Measurements from ENCODE around the gene SLC66A1. TPM values are rescaled to one million over a fixed set of nuclear protein-coding genes. Genes with fewer than 3 reads are reported as not detected.
A peak's percentile ranks its signal among the peaks of the same experiment; 100 is the strongest.

SLC66A1 gene
- total RNA-seq, 2 experiments from 2014 or later, result 4.0 to 5.3 TPM

DNA sequence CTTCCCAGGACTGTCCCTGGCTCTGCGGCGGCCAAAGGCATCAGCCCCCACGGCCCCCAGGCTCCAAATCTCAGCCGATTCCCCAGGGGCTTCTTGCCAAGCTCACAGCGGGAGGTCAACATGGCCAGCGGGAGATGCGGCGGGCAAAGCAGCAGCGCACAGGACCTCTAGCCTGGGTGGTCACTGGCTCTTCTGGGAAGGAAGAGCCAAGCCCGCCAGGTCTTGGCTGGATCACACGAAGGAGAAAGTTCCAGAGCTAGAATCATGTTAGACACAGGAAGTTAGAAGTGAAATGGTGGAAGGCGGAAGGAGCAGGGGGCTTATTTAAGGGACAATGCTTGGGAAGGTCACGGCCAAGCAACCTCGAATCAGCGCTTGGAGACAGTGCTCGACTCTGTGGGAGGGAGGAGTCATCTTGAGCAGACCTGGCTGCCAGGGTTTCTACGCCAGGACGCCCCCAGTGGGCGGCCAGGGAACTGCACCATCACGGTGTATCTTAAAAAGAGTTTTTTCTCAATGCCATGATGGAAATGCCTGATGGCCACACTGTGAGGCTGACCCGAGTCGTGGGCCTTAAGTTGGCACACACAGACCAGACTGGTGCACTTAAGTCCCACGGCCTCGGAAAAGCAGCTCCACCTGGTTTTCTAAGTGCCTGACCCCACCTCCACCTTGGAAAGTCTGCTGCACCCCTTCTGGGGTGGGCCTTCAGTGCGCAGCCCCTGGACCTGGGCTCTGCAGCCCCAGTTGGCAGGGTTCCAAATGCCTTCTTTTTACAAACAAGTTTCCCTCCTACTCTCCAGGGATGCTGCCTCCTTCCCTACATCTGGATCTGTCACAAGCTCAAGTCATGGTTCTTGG lies 29.3 kb downstream of the SLC66A1 start:
- DNase-seq (peak; percentile 80), ATAC-seq (peak; percentile 66)
- ChIA-PET POLR2A (no interaction called here), CTCF (interaction anchor here (0.6 to 1.8 kb wide), 7 partner anchors 10 to 320 kb away, joined by 3 to 6 read pairs (median 4); partner anchors contain the start of gene NBL1)
- Mint-ChIP-seq H3K9me3 (ENCODE audit: insufficient read depth) (no peaks in the 10 kb centered on the region), H3K27me3 (ENCODE audit: low read depth) (no peaks in the 10 kb centered on the region), H3K36me3 (ENCODE audit: low read depth) (peaks cover 51% of the 10 kb centered on the region), H3K4me1 (ENCODE audit: low read depth) (peaks cover 1% of the 10 kb centered on the region), H3K4me3 (no peak overlapping the region), H3K27ac (peak overlapping the region; percentile 28)

DNA sequence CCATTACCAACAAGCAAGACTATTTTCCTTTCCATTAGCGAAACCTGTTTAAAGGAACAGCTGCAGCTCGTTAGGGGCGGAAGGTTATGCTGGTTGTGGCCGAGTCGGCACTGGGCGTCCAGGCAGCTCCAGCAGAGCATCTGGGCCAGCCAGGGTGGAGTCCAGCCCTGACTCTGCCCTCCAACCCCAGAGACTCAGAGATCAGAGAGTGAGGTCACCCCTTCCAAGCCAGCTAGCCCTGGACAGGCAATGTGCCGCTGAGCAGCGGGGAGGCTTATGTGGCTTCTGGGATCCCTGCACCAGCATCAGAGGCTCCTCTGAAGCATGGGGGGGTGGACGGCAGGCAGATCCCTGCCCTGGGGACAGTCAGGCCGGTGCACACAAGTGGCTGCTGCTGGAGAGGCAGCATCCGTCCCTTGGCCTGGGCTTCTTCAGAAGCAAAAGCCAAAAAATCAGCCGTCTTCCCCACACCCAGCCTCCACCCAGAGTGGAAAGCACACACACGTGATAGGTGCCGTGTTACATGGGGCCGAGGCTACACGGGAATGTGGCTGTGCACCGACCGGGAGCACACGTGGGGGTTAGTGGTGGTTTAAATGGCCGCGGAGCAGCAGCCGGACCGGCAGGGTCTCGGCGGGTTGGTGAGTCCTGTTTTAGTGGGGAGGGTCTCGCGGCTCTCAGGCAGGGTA lies 30.1 kb downstream of the SLC66A1 start:
- H3K27me3 Mint-ChIP-seq (ENCODE audit: low read depth), result no peaks in the 10 kb centered on the region

DNA sequence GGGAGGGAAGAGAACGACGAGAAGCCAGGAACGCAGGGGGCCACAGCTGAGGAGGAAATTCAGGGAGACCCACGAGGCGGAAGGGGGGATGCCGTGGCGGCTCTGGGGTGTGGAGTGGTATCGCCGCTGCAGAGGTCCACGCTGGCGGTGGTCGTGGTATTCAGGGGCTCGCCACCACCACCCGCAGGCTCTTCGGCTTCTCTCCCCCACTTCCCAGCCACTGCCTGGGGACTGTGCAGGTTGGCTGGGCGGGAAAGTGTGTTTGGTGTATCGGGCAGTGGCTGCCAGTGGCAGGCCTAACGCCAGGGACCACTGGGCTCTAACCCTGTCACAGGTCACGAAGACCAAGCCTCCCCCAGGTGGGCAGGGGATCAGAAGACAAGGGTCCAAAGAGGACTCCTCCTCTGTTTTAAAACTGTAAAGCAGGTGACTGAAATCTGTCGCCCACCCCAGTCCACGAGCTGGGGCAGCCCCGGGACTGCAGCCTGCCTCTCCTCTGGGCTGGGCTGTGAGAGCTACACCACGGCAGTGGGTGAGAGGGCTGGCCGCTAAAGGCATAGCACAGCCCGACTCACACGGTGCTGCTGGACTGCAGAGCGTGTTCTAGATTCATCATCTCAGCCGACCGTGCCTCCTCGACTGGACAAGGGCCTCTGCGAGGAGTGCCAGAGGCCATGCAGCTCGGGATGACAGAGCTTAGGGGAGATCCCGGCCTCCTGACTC lies 30.9 kb downstream of the SLC66A1 start:
- Mint-ChIP-seq H3K27ac (peak overlapping the region; percentile 43), H3K4me3 (no peak overlapping the region), H3K27me3 (ENCODE audit: low read depth) (no peaks in the 10 kb centered on the region), H3K9me3 (ENCODE audit: insufficient read depth) (no peaks in the 10 kb centered on the region), H3K4me1 (ENCODE audit: low read depth) (no peaks in the 10 kb centered on the region), H3K36me3 (ENCODE audit: low read depth) (peaks cover 45% of the 10 kb centered on the region)
- CTCF ChIA-PET, result interaction anchor here (0.8 to 4.2 kb wide), 5 partner anchors 24 to 319 kb away, joined by 3 to 19 read pairs (median 5); no protein-coding TSS in a partner anchor
- DNase-seq, result no peak
- POLR2A ChIA-PET, result no interaction called here
- no peak for ATAC-seq

More for the DNA sequence above, 30.1 kb downstream of the SLC66A1 start:
- CTCF ChIA-PET, result interaction anchor here (0.6 to 1.8 kb wide), 6 partner anchors 10 to 319 kb away, joined by 3 to 6 read pairs (median 4); no protein-coding TSS in a partner anchor
- Mint-ChIP-seq H3K9me3 (ENCODE audit: insufficient read depth) (no peaks in the 10 kb centered on the region), H3K4me1 (ENCODE audit: low read depth) (peaks cover 1% of the 10 kb centered on the region), H3K4me3 (no peak overlapping the region), H3K36me3 (ENCODE audit: low read depth) (peaks cover 48% of the 10 kb centered on the region), H3K27ac (peak overlapping the region; percentile 43)
- ATAC-seq (no peak), DNase-seq (no peak)
- POLR2A ChIA-PET, result no interaction called here

DNA sequence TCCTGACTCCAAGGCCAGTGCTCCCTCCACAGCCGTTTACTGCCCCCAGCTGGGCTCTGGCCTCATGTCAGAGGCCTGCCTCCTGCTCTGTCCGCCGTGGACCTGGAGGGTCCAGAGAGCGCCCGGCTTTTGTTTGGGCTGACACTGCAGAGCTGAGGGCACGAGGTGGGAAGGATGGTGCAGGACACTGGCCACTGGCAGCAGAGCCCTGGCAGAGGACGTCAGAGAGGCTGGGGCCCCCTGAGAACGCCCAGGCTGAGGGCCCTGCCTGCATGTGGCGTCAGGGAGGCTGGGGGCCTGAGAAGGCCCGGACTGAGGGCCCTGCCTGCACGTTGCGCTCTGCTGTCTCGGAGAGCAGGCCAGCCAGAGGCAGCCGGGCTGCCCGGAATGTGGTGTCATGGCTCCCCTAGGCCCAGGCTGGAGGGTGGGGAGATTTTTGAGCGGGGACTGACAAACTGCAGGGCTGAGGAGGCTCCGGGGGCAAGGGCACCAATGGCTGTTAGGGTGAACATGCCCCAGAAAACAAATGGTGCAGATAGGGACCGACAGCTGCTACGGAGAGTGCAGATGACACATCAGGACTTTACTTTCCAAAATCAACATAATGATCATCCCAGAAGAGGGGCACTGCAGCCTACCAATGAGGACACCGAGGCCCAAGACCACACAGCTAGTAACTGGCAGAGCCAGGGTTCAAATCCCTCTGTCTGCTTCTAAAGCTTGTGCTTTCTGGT lies 31.7 kb downstream of the SLC66A1 start:
- Mint-ChIP-seq H3K36me3 (ENCODE audit: low read depth) (peaks cover 41% of the 10 kb centered on the region), H3K4me3 (no peak overlapping the region), H3K9me3 (ENCODE audit: insufficient read depth) (no peaks in the 10 kb centered on the region), H3K27ac (no peak overlapping the region), H3K27me3 (ENCODE audit: low read depth) (no peaks in the 10 kb centered on the region), H3K4me1 (ENCODE audit: low read depth) (no peaks in the 10 kb centered on the region)
- POLR2A ChIA-PET, result interaction anchor here (0.9 kb wide), 1 partner anchor 300 kb away, joined by 3 read pairs; the partner anchor contains the start of gene NBL1
- DNase-seq (no peak), ATAC-seq (no peak)
- CTCF ChIA-PET, result interaction anchor here (0.7 to 4.2 kb wide), 8 partner anchors 23 to 318 kb away, joined by 3 to 19 read pairs (median 4); no protein-coding TSS in a partner anchor

DNA sequence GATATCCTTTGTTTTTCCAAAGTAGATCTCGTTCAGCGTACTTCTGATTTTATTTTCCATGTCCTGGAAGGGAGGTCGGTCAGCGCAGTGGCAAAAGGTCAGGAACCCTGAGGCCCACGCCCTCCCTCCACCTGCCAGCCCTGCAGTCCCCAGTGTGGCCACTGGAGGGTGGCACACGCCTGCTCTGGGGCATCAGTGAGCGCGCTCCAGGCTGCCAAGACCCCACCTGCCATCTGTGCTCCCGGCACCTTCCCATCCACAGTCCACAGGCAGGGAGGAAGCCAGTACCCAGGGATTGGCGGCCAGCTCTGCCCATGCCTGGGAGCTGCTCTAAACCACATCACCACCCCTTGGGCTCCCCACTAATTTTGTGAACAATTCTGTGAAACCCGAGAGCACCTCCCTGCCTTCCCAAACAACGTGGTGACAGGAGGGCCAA lies 32.3 kb downstream of the SLC66A1 start:
- Mint-ChIP-seq H3K9me3 (ENCODE audit: insufficient read depth) (no peaks in the 10 kb centered on the region), H3K27me3 (ENCODE audit: low read depth) (no peaks in the 10 kb centered on the region), H3K36me3 (ENCODE audit: low read depth) (peaks cover 39% of the 10 kb centered on the region), H3K27ac (no peak overlapping the region), H3K4me1 (ENCODE audit: low read depth) (no peaks in the 10 kb centered on the region), H3K4me3 (no peak overlapping the region)
- CTCF ChIA-PET, result interaction anchor here (0.7 to 4.2 kb wide), 8 partner anchors 23 to 317 kb away, joined by 3 to 19 read pairs (median 4); no protein-coding TSS in a partner anchor
- POLR2A ChIA-PET, result interaction anchor here (0.9 kb wide), 1 partner anchor 299 kb away, joined by 3 read pairs; the partner anchor contains the start of gene NBL1
- DNase-seq, result peak; percentile 45
- peak; percentile 56 for ATAC-seq

DNA sequence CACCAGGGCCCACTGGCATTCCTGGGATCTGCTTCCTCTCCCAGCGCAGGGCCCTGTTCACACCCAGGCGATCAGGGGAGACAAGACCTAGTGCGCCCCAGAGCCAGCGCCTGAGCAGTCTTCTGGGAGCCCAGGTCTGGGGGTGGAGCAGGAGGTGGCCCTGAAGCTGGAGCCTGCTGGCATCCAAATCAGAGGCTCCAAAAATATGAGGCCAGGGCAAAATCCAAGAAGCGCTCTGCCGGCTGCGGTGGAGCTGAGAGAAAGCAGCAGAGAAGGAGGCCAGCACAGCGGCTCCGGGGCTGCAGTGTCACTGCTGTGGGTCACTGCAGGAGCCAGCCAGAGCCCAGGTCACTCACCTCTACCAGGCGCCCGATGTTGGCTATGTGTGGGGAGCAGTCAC lies 32.7 kb downstream of the SLC66A1 start:
- peaks cover 43% of the 10 kb centered on the region for H3K36me3 Mint-ChIP-seq (ENCODE audit: low read depth)
- no peak overlapping the region for H3K4me3 Mint-ChIP-seq
- H3K9me3 Mint-ChIP-seq (ENCODE audit: insufficient read depth), result no peaks in the 10 kb centered on the region
- H3K27ac Mint-ChIP-seq, result peak overlapping the region; percentile 57
- ATAC-seq (no peak), DNase-seq (no peak)
- H3K27me3 Mint-ChIP-seq (ENCODE audit: low read depth), result no peaks in the 10 kb centered on the region
- no peaks in the 10 kb centered on the region for H3K4me1 Mint-ChIP-seq (ENCODE audit: low read depth)
- CTCF ChIA-PET, result interaction anchor here (0.9 to 4.2 kb wide), 5 partner anchors 46 to 317 kb away, joined by 3 to 19 read pairs (median 5); no protein-coding TSS in a partner anchor
- POLR2A ChIA-PET, result no interaction called here

DNA sequence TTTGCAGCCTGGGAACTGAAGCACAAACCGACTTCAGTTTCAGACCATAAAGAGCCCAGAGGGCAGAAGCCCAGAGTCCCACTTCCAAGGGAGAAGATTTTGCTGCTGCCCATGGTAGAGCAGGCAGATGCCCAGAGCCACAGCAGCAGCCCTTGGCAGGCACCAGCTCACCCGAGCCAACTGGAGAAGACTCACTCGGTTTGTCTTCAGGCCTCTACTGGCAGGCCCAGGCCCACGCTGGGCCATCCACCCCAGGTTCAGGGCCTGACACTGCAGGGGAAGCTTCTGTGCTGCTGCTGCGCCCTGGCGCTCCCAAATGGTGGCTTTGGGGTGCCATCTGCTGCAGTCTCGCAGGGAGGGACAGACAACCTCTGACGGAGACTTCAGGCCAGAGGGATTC lies 33.3 kb downstream of the SLC66A1 start:
- no peak for ATAC-seq
- POLR2A ChIA-PET, result no interaction called here
- Mint-ChIP-seq H3K27ac (peak overlapping the region; percentile 57), H3K27me3 (ENCODE audit: low read depth) (no peaks in the 10 kb centered on the region), H3K9me3 (ENCODE audit: insufficient read depth) (no peaks in the 10 kb centered on the region), H3K36me3 (ENCODE audit: low read depth) (peaks cover 47% of the 10 kb centered on the region), H3K4me1 (ENCODE audit: low read depth) (no peaks in the 10 kb centered on the region), H3K4me3 (no peak overlapping the region)
- no peak for DNase-seq
- CTCF ChIA-PET, result interaction anchor here (0.9 to 4.2 kb wide), 5 partner anchors 46 to 316 kb away, joined by 3 to 19 read pairs (median 5); no protein-coding TSS in a partner anchor

DNA sequence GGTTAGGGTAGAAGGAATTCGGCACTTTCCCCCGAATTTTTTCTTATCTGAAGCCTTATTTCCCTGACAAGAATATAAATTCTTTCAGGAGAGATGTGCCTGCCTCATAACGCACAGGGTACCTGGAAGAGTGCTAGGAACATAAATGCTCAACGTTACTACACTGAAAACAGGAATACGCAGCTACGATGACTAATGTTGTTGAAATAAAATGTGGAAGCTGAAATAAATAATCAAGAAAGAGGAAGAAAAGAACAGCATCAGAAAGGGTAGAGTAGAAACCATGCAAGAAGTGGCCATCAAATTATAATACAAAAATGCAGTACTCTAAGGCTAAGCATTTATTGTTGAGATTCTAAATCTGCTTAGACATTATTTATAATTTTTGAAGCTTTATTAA lies 33.9 kb downstream of the SLC66A1 start:
- Mint-ChIP-seq H3K9me3 (ENCODE audit: insufficient read depth) (no peaks in the 10 kb centered on the region), H3K27me3 (ENCODE audit: low read depth) (no peaks in the 10 kb centered on the region), H3K4me3 (no peak overlapping the region), H3K4me1 (ENCODE audit: low read depth) (no peaks in the 10 kb centered on the region), H3K36me3 (ENCODE audit: low read depth) (peaks cover 43% of the 10 kb centered on the region), H3K27ac (no peak overlapping the region)
- ChIA-PET POLR2A (no interaction called here), CTCF (interaction anchor here (1.3 to 4.2 kb wide), 3 partner anchors 236 to 300 kb away, joined by 3 to 19 read pairs (median 3); no protein-coding TSS in a partner anchor)
- DNase-seq (no peak), ATAC-seq (no peak)

DNA sequence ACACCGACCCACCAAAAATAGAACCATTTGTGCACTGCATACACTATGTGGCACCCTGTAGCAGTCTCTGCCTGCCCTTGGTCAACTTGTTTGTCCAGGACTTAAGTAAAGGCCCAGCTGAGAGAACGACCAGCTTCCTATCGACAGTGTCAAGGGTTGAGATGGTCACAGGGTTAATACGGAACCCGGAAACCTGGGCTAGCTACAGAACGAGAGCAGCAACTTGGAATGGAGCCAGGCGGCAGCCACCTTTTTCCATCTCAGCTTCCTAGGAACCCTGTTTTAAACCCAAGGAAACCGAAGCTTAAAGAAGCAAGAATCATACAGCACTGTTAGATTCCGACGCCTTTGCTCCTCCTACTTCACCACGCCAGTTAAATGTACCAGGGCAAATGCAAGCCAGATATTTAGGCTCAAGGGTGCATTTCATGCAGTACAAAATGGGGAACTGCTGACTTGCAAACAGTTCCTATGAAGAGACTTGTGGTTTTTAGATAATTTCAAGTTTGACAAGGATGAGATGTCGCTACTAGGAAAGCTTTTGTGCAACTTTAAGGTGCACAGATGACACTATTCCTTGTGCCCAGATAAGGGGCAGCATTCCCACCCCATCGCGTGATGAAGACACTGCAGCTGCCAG lies 35.5 kb downstream of the SLC66A1 start:
- no peak overlapping the region for H3K27ac Mint-ChIP-seq
- peaks cover 39% of the 10 kb centered on the region for H3K36me3 Mint-ChIP-seq (ENCODE audit: low read depth)
- ChIA-PET CTCF (interaction anchor here (1.6 kb wide), 1 partner anchor 303 kb away, joined by 4 read pairs; no protein-coding TSS in a partner anchor), POLR2A (interaction anchor here (0.5 kb wide), 1 partner anchor 15 kb away, joined by 3 read pairs; no protein-coding TSS in a partner anchor)
- ATAC-seq, result no peak
- no peak for DNase-seq
- no peaks in the 10 kb centered on the region for H3K9me3 Mint-ChIP-seq (ENCODE audit: insufficient read depth)
- no peaks in the 10 kb centered on the region for H3K27me3 Mint-ChIP-seq (ENCODE audit: low read depth)
- no peaks in the 10 kb centered on the region for H3K4me1 Mint-ChIP-seq (ENCODE audit: low read depth)
- H3K4me3 Mint-ChIP-seq, result no peak overlapping the region

DNA sequence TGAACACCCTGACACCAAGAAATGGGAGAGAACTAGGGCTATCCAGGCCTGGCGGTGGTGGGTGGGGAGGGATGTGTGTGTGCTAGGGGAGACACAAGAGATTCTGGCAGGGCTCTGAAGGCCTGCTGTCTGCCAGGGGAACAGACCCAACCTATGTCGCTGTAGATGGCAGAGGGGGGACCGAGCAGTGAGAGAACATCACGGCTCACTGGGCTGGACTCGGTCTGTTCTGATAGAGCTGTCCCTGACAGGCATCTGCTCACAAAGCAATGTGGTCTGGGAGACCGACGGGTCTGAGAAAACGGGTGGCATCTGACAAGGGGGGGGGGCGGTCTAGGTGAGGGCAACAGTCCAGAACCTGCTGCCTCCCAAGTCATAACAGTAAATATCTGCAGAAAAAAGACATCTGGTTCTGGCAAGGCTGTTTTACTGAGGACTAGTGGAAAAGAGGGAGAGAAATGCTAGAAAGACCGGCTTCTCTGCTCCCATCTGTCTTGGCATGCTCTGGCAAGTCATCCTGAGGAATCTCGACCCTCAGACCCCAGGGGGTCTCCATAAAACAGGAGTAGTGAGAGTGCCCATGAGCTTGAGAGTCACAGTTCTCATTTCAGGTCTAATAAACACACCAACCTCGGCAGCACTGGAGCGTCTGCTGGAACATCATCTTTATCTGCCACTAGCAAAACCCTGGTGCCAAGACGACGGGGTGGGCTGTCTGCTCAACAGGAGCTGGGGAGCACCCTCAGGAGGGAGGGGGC lies 36.5 kb downstream of the SLC66A1 start:
- no peak overlapping the region for H3K27ac Mint-ChIP-seq
- peaks cover 40% of the 10 kb centered on the region for H3K36me3 Mint-ChIP-seq (ENCODE audit: low read depth)
- no peak overlapping the region for H3K4me3 Mint-ChIP-seq
- ATAC-seq (no peak), DNase-seq (no peak)
- CTCF ChIA-PET, result interaction anchor here (0.8 kb wide), 1 partner anchor 42 kb away, joined by 3 read pairs; no protein-coding TSS in a partner anchor
- POLR2A ChIA-PET, result interaction anchor here (1.0 kb wide), 1 partner anchor 17 kb away, joined by 3 read pairs; no protein-coding TSS in a partner anchor
- no peaks in the 10 kb centered on the region for H3K9me3 Mint-ChIP-seq (ENCODE audit: insufficient read depth)
- H3K27me3 Mint-ChIP-seq (ENCODE audit: low read depth), result no peaks in the 10 kb centered on the region
- H3K4me1 Mint-ChIP-seq (ENCODE audit: low read depth), result no peaks in the 10 kb centered on the region

All from activated CD8-positive, alpha-beta T cell treated with anti-CD3 and anti-CD28 coated beads, Interleukin-2, amount 10 ng/mL, durations not matched to agents 7 days and 5 days (primary cell).